ENCODE measurements around the gene TFCP2L1.
"Not testable (repeated sequence)": the region's sequence is repeated elsewhere in the genome, so short reads cannot be mapped to it uniquely, and the experiment has no call there.

TFCP2L1 gene

DNA sequence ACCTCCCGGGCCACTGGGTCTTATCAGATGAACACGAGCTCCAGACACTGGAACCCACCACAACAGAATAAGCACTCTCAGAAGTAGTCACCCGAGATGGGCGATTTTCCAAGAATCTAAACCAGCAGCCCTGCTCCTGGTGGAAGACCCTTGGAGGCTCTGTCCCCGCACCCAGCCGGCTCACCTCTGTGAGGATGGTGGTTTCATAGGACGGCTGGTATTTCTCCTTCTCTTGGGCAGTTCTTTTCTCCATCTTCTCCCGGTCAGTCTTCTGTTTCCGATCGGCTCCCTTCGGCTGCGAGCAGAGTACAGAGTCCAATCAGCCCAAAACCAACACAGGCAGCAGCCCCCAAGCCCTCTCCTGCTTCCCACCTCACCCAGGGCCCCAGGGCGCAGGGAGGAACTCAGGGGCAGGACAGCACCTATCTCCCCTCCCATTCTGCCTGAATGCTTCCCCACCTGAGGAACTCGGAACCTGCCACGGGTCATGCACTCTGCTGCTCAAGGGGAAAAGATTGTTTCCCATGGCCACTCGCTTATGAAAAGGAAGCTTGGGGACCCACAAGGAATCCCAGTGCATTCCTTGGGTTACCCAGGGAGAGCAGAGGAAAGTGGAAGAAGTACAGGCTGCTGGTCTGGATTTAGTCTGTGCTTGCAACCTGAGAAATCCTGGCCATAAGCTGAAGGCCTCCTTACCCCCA is 42.7 kb downstream of the TFCP2L1 start:
- DNase-seq (ENCODE audit: low spot score), result no peak

DNA sequence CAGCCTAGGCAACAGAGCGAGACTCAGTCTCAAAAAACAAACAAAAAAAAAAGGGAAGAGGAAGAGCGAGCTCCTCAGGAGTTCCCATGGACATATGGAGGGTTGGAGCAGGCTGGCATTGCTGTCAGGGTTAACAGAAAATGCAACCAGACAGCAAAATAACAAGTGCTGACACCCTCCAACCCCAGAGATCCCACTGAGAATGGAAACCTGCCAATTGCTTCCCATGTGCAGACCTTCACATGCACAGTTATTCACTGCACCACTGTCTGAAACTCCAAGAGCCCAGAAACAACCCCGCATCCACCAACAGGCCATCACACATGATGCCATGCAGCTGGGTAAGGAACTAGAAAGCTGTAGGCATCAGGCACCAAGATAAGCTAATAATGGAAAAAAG is 43.5 kb downstream of the TFCP2L1 start:
- DNase-seq (ENCODE audit: low spot score), result no peak

DNA sequence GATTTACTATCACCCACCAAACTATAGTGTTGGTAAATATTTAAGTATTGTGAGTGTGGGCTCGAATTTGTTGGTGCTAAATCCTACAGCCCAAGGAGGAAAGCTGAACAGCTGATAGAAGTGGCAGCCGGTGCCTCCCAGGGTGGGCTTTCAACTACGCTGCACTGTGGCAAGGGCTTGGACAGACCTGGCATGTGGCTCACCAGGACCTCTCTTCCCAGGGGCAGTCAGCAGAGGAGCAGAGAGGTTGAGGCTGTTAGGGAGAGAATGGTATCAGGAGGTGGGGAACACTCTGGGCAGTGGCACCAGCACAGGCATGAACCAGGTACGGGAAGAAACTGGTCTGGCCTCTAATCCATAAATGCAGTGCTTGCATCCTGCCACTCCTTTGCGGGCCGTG is 44.6 kb downstream of the TFCP2L1 start:
- DNase-seq (ENCODE audit: low spot score), result no peak

DNA sequence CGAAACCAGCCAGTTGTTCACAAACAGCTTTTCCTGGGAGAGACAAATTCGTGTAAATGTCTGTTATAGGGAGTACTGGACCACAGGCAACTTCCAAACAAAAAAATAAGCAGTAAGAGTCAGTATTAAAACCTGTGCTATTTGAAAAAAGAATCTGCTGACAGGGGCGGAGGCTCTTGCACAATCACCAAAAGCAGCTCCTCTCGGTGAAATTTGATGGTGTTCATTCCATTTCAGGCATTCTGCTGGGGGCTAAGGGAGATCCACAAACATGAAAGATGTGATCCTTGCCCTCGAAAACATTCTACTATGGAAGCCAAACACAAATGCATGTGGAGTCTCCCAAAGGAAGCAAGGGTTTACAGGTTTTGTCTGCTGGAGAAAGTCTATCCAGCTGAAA is 45.0 kb downstream of the TFCP2L1 start:
- DNase-seq (ENCODE audit: low spot score), result no peak

DNA sequence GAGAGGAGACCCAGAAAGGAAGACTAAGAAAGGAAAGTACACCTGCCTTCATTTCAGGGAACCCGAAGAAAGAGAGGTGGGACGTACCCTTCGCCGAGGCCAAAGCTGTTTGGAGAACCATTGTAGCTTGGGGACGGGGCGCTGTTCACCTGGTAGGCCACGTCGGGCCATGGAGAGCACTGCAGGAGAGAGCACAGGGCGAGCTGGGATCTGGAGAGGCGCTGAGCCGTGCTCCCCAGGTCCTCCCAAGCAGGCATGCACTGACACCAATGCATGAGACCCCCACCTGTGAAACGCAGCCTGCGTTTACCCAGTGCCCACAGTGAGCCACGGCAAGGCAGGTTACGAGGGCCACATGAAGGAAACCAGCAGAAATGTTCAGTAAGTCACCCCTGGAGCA is 45.5 kb downstream of the TFCP2L1 start:
- no peak for DNase-seq (ENCODE audit: low spot score)

DNA sequence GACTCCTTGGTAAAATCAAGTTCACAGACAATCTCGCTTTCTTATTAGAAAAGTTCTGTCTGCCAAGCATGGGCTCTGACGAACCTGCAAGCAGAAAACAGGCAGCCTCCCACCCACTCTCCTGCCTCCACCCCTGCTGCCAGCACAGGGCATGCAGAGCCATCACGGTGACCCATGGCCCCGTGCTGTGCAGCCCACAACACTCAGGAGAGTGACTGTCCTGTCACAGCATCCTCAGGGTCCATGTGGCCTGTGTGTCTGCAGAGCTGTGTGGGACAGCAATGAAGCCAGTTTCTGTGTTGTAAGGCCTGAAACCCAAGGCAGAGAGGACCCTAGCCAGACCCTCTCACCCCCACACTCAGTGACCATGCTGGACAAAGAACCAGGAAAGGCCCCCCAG is 46.2 kb downstream of the TFCP2L1 start:
- no peak for DNase-seq (ENCODE audit: low spot score)

DNA sequence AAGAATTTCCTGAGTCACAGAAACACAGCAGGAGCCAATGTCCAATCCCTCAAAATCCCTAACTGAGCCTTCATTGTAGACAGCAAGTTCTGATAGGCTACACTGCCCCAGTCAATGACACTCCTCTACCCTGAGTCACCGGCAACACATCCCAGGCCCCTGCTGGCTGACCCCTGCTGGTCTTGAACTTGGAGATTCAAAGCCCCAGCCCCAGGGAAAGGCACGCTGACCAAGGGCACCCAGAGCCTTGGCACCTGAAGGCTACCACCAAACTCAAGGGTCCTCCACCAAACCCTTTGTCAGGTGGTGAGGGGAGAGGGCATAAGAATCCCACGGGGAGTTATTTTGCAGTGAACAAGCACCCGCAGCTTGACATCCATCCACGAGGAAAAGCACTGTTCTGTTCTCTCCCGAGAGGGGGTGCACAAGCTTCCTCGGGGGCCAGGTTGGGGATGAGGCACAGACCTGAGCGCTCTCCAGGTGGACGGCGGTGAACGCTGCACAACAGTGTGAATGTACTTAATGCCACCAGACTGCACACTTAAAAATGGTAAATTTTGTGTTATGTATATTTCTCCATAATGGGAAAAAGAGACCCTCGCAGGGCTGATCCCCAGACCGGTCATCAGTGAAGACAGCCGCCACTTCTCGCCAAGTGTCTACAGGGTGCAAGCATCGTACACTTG is 46.9 kb downstream of the TFCP2L1 start:
- no peak for DNase-seq (ENCODE audit: low spot score)

DNA sequence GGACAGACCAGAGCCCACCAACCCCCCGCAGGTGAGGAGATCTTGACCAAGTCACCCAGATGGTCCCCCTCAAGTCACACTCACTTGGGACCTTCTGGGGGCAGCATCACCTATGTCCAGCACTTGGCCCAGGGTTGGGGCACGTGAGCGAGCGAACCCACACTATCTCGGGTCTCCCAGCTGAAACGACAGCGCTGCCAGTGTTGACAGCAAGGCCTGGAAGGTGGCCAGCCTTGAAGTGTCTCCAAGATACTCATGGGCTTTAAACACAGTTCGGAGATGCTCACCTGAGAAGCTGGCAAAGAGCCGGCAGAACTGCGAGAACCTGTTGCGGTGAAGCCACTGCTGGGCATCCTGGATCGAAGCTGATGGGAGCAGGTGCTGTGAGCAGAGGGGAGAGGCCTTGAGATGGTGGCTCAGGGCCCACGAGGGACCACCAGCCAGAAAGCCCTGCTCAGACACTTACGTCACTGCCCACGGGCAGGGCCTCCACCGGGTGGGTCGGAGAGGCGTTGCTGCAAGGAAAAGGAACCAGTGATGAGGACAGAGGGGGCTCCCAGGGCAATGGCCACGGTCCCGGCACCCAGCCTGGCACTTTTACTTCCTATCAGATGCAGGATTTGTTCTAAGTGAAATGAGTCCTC is 47.5 kb downstream of the TFCP2L1 start:
- DNase-seq (ENCODE audit: low spot score), result no peak

DNA sequence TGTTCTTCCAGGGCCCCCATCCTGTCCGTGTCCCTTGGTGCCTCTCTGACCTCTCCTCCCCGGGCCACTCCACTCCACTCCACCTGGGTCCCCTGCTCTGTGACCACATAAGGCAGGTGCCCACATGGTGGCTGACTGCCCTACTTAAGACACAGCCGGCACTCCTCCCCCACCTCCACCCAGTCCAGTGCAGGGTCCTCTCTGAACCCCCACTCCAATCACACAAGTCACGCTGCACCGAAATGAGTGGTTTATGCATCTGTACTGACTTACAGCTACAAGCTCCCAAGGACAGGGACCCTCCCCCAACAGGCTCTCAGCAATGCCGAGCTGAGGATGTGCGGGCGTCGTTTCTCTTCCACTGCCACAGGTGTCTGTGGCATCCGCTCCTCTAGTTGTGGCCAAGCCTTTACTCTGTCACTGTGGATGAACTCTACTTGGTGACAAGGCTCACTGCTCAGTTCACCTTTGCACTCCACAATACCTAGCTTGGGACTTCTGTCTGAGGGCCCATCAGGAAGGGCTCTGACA is 48.3 kb downstream of the TFCP2L1 start:
- DNase-seq (ENCODE audit: low spot score), result no peak

DNA sequence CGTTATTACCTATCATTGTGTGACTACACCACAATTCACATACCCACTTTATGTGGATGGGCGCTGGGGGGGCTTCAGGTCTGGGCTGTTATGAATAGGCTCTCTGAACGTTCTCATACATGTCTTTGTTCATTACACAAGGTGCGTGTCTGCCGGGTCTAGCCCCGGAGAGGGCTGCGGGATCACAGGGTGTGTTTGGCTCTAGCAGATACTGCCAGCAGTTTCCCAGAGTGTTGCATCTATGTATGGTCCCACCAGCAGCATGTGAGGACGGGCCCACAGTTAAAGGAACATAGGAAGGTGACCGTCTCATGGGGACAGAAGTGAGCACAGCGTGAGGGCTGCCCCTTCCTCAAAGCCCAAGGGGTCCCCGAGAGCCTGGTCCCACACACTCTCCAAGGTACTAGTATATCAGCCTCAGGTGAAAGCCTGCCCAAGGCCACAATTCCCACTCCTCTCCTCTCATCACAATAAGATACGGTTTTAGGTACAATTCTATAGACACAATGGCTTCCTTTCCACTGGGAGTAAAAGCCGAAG is 48.8 kb downstream of the TFCP2L1 start:
- no peak for DNase-seq (ENCODE audit: low spot score)

DNA sequence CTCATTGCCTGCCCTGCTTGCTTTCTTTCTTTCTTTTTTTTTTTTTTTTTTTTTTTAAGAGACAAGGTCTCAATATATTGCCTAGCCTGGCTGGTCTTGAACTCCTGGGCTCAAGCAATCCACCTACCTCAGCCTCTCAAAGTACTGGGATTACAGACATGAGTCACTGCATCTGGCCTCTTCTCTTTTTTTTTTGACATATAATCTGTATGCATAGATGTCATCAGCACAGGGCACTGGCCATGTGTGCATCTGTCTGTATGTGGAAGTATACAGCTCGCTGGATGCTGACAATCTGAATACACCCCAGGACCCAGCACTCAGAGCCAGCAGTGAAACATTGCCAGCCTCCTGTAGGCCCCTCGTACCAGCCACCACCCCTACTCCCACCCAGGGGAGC is 49.5 kb downstream of the TFCP2L1 start:
- no peak for DNase-seq (ENCODE audit: low spot score)

DNA sequence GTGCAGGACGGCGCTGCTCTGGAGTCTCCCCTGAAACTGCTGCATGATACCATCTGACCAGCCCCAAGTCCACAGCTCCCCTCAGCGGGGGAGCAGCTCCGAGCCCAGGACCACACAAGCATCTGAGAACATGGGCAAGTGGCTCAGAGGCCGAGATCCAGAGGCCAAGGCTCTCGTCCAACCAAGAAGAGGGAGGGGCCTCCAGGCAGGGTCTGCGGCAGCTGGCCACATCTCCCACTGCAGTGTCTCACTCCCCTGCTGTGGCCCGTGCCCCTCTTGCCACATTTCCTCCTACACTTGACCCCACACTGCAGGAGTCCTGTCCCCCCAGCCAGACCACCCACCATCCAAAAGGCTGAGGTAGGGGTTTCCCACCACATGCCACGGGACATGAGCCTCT is 50.2 kb downstream of the TFCP2L1 start:
- no peak for DNase-seq (ENCODE audit: low spot score)

DNA sequence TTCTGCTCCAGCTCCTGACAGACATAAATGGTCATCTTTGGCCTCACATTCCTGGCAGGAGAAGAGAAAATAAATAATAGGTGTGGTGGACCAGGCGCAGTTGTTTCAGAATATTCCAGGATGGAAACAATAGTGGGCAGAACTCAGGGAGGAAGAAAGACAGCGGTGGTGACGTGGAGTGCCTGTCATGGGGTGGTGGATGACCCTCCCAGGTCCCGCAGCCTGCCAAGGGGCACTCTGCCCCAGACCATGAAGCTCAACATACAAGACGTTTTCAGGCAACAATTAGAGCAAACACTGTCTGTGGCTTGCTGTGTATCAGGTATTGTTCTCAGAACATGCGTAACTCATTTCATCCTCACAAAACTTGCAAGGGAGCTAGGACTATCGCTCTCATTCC is 50.9 kb downstream of the TFCP2L1 start:
- no peak for DNase-seq (ENCODE audit: low spot score)

DNA sequence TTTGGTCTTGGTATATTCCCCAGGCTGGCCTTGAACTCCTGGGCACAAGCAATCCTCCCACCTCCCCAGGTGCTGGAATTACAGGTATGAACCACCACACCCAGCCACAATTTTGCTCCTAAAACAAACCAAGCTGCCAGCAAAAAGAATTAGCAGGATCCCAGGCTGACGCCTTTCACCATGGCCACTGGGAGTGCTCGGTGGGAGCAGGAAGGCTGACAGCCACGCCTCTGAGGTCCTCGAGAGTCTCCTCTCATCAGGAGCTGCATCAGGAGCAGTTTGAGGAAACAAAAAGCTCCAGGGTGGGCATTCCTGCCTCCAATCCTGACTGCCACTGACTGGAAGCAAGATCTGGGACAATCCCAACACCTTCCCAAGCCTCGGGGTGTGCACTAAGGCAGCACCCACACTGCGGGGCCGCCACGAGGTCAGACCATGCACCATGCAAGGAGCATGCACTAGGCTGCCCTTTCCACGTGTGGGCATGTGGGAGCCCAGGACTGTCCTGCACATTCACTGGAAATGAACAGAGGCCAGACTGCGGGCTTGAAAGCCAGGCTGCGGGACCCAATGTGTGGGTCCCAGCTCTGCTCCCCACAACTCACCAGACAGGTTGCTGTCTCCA is 51.4 kb downstream of the TFCP2L1 start:
- no peak for DNase-seq (ENCODE audit: low spot score)

DNA sequence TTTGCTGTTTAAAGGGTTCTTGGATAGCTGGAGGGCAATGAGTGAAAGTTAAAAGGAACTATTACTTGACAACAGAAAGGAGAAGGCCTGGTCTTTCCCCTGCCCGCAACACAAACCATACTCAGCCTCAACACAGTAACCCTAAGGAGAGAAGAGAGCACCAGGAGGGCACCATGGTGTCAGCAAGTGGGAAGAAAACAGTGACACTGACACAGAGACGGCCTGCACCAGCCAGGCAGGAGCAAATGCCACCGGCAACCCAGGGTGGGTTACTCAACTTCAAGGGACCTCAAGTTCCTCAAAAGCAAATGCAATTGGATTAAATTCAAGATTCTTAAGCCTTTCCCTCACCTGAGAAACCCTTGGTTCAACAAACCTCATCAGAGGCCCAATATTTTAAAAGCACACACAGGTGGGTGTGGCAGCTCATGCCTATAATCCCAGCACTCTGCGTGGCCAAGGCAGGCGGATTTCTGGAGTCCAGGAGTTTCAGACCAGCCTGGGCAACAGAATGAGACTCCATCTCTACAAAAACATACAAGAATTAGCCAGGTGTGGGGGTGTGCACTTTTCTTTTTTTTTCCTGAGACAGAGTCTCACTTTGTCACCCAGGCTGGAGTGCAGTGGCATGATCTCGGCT is 52.3 kb downstream of the TFCP2L1 start:
- no peak for DNase-seq (ENCODE audit: low spot score)

DNA sequence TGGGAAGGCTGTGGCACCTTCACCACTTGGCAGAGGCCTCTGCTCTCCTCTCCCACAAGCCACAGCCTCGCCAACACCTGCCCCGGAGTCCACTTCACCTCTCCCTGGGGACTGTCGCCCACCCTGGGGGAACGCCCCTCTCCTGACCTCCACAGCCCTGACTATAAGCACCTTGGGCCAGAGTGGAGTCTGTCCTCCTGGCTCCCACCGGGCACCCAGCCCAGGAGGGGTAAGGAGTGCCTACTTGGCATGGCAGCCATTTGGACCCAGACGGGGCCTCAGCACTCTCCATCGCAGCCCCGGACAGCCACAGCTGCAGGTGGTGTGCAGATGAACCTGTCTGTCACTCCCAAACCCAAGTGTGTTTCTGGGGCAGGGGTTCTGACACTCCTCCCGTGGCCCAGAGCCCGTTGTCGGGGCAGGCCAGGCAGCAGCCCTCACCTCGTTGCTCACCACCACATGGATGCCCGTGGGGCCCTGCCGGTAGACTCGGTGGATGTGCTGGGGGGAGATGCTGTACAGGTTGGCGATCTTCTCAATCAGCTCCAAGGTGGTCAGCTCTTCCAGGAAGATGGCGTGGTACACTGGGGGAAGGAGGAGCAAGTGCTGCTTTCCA is 53.5 kb downstream of the TFCP2L1 start:
- no peak for DNase-seq (ENCODE audit: low spot score)

DNA sequence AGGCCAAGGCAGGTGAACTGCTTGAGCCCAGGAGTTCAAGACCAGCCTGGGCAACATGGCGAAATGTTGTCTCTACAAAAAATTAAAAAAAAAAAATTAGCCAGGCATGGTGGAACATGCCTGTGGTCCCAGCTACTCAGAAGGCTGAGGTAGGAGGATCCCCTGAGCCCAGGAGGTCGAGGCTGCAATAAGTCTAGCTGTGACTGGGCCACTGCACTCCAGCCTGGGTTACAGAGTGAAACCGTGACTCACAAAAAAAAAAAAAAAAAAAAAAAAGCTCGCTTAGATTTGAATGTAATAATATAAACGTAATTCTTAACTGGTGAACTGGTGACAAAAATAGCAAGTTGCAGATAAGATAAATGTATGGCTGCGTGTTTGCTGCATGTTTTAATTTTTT is 56.5 kb downstream of the TFCP2L1 start:
- DNase-seq (ENCODE audit: low spot score), result no peak

DNA sequence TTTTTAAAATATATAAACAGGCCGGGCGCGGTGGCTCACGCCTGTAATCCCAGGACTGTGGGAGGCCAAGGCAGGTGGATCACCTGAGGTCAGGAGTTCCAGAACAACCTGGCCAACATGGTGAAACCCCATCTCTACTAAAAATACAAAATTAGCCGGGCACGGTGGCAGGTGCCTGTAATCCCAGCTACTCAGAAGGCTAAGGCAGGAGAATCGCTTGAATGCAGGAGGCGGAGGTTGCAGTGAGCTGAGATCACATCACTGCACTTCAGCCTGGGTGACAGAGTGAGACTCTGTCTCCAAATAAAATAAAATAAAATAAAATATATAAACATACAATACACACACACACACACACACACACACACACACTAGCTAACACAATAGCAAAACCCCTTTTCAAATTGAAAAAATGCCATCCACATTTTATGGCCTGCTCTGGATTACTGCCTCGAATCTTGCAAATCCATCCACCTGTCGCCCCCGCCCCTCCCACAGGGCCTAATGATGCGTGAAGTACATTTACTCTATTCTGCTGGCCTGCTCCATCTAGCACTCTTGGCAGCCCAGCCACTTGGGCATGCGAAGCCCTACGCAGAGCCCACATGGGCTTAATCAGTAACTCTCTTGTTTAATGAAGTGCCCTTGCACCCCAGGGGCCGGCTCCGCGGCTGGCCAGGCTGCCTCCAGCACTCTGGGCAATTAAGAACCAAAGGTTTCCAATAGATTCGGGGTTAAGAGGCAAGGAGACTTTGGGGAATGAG is 57.4 kb downstream of the TFCP2L1 start:
- DNase-seq (ENCODE audit: low spot score), result not testable (repeated sequence)

DNA sequence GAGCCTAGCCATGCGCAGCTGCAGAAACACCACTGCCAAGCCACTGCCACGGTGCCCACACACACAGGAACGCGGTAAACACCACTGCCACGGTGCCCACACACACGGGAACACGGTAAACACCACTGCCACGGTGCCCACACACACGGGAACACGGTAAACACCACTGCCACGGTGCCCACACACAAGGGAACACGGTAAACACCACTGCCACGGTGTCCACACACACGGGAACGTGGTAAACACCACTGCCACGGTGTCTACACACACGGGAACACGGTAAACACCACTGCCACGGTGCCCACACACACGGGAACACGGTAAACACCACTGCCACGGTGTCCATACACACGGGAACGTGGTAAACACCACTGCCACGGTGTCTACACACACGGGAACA is 59.3 kb downstream of the TFCP2L1 start:
- not testable (repeated sequence) for DNase-seq (ENCODE audit: low spot score)

DNA sequence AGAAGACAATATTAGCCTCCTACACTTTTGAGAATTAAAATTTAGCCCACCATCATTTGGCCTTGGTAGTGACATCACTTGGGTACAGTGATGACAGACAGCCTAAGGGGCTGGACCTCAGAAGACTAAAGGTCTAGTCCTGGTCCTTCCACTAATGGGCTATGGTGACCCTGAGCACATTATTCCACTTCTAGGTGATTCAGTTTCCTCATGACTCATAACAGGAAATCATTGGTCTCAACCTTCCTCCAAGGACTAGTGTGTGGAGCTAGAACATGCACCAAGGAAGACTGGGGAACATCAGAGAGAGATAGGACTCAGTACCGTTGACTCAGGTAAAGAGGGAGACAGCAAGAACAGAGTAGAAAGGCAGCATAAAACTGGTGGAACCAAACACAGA is 64.0 kb downstream of the TFCP2L1 start:
- DNase-seq (ENCODE audit: low spot score), result no peak

DNA sequence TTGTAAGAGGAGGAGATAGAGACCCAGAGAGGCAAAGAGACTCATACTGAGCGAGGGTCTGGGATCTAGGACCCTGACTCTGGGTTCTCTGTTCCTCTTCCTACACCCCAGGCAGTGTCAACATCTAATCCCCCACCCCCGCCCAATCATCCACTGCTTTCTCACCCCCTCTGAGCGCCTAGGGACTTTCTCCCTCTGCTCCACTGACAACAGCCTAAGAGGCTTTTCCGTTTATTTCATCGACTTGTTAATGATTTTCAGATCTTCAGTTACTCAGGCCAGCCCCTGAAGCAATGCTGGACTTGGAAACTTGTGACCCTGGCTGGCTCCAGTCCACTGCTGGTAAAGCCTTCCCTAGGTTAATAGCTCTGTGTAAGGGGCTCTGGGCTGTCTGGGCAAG is 65.1 kb downstream of the TFCP2L1 start:
- DNase-seq (ENCODE audit: low spot score), result no peak

All from CD4-positive, alpha-beta T cell treated with Interleukin-6 at 100 ng/mL for 8 hours (primary cell).